Measurements from ENCODE around the gene ABT1.

DNA sequence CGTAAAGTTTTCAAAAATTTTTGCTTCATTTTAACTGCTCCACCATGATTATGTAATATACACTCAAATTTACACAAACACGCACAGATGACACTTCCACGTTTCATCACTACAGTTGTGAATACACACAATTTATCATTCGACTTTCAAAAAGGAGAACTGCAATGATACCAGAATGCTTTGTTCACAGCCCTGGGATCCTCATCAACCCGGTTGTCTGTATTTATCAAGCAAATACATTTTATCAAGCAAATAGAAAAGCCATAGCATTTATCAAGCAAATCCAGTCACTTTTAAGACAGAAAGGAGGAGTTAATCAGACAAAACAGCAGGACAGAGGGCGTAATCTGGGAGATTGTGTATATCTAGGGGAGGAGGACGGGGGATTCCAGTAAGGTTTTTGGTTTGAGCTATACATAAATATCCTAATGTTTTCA, 20.3 kb upstream of the ABT1 start:
- TF ChIP-seq, protein P1, sequence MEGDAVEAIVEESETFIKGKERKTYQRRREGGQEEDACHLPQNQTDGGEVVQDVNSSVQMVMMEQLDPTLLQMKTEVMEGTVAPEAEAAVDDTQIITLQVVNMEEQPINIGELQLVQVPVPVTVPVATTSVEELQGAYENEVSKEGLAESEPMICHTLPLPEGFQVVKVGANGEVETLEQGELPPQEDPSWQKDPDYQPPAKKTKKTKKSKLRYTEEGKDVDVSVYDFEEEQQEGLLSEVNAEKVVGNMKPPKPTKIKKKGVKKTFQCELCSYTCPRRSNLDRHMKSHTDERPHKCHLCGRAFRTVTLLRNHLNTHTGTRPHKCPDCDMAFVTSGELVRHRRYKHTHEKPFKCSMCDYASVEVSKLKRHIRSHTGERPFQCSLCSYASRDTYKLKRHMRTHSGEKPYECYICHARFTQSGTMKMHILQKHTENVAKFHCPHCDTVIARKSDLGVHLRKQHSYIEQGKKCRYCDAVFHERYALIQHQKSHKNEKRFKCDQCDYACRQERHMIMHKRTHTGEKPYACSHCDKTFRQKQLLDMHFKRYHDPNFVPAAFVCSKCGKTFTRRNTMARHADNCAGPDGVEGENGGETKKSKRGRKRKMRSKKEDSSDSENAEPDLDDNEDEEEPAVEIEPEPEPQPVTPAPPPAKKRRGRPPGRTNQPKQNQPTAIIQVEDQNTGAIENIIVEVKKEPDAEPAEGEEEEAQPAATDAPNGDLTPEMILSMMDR (IDR thresholded peaks at IDR 0.05; ENCODE audit: poor library complexity): no peak
- no peak for TF ChIP-seq EZH2 (IDR thresholded peaks at IDR 0.05; ENCODE audit: borderline replicate concordance)

All from hepatocyte (in vitro differentiated cells).